Liver (tissue), 3 donors: Measurements from ENCODE around the gene XRRA1.
"Not testable (repeated sequence)": the region's sequence is repeated elsewhere in the genome, so short reads cannot be mapped to it uniquely, and the experiment has no call there.

Source experiments
- ATF3 ChIP-seq: IDR thresholded peaks from 2 replicates; pipeline ENCODE4 v1.6.1; 2016; ENCODE audit warnings: antibody characterized with exemption
- CTCF ChIP-seq: fragments of 150-350 bp; IDR thresholded peaks from 2 replicates; pipeline ENCODE4 v1.5.1; 2017; ENCODE audit warnings: improper control_type of control experiment, low read depth, low read length; ENCODE audit not compliant: missing input control
- EGR1 ChIP-seq, 2 donors: IDR thresholded peaks; 2 replicates each; pipeline ENCODE4 v1.6.1; 2016 to 2018; ENCODE audit warnings: antibody characterized with exemption in 2 of 2, low read depth in 2 of 2
- GABPA ChIP-seq, 2 donors: IDR thresholded peaks in 1 of 2; conservative IDR thresholded peaks in 1 of 2; 2 replicates each; pipeline ENCODE4 v1.6.1; 2016; ENCODE audit warnings: antibody characterized with exemption in 2 of 2, mild to moderate bottlenecking in 1 of 2, moderate library complexity in 1 of 2
- HNF4A ChIP-seq, 2 donors: conservative IDR thresholded peaks; 2 replicates each; pipeline ENCODE4 v1.6.1; 2016; ENCODE audit warnings: antibody characterized with exemption in 2 of 2, mild to moderate bottlenecking in 2 of 2
- HNF4G ChIP-seq: IDR thresholded peaks from 2 replicates; pipeline ENCODE4 v1.6.1; 2016; ENCODE audit warnings: antibody characterized with exemption
- JUND ChIP-seq, 2 donors: IDR thresholded peaks; 2 replicates each; pipeline ENCODE4 v1.6.1; 2016; ENCODE audit warnings: antibody characterized with exemption in 2 of 2
- MAX ChIP-seq: IDR thresholded peaks from 2 replicates; pipeline ENCODE4 v1.6.1; 2016; ENCODE audit warnings: antibody characterized with exemption
- REST ChIP-seq: IDR thresholded peaks from 2 replicates; pipeline ENCODE4 v1.6.1; 2016; ENCODE audit warnings: antibody characterized with exemption, mild to moderate bottlenecking
- RXRA ChIP-seq, 2 donors: IDR thresholded peaks; 2 replicates each; pipeline ENCODE4 v1.6.1; 2017 to 2018; ENCODE audit warnings: antibody characterized with exemption in 2 of 2, mild to moderate bottlenecking in 1 of 2
- SP1 ChIP-seq: IDR thresholded peaks from 2 replicates; pipeline ENCODE4 v1.6.1; 2018; ENCODE audit warnings: antibody characterized with exemption, mild to moderate bottlenecking
- TAF1 ChIP-seq: conservative IDR thresholded peaks from 2 replicates; pipeline ENCODE4 v1.6.1; 2016; ENCODE audit warnings: antibody characterized with exemption, mild to moderate bottlenecking
- YY1 ChIP-seq: IDR thresholded peaks from 2 replicates; pipeline ENCODE4 v1.6.1; 2016; ENCODE audit warnings: antibody characterized with exemption, mild to moderate bottlenecking
- ZBTB33 ChIP-seq: IDR thresholded peaks from 2 replicates; pipeline ENCODE4 v1.6.1; 2016; ENCODE audit warnings: antibody characterized with exemption
- donor health status: healthy.
- donor health status: healthy.

GRCh38 chr11:74990150-74990549 is 41.3 kb upstream of the XRRA1 start:
- not testable (repeated sequence) for TF ChIP-seq CTCF; SP1; EGR1 (IDR thresholded peaks at IDR 0.05; ENCODE audit: low read depth in 2 of 2); RXRA (IDR thresholded peaks at IDR 0.05); HNF4A (conservative IDR thresholded peaks at IDR 0.05); GABPA (IDR thresholded peaks at IDR 0.05 in 1 of 2, conservative IDR thresholded peaks at IDR 0.05 in 1 of 2); MAX; YY1; HNF4G; REST; TAF1; ZBTB33; JUND (IDR thresholded peaks at IDR 0.05); ATF3
